Thyroid gland (tissue), 4 donors: ENCODE results near the gene LRTM1.

Source experiments
- CTCF ChIP-seq, 6 experiments: fragments of 200-600 bp in 3 of 6; fragments of 450-650 bp in 3 of 6; sonication (generic) in 3 of 6; IDR thresholded peaks; one replicate each; pipeline ENCODE4 v1.5.1; 2016 to 2019; ENCODE audit warnings: antibody characterized with exemption in 6 of 6, mild to moderate bottlenecking in 2 of 6, inconsistent platforms in 1 of 6, moderate library complexity in 1 of 6
- POLR2A ChIP-seq, 2 donors: fragments of 450-650 bp; IDR thresholded peaks; one replicate each; pipeline ENCODE4 v1.6.1; 2017; ENCODE audit warnings: antibody characterized with exemption in 2 of 2, mild to moderate bottlenecking in 2 of 2, moderate library complexity in 1 of 2

GRCh38 chr3:54901906-54902685, 25.8 kb downstream of the LRTM1 start:
- TF ChIP-seq CTCF (IDR thresholded peaks at IDR 0.05), result no peak
- TF ChIP-seq POLR2A (IDR thresholded peaks at IDR 0.05), result no peak
